K562 (cell line): ENCODE measurements around the gene NEUROD4. TPM values are rescaled to one million over a fixed set of nuclear protein-coding genes. Genes with fewer than 3 reads are reported as not detected.

Experiments
- ASH1L ChIP-seq: fragments of 450-650 bp; IDR thresholded peaks from 2 replicates; pipeline ENCODE4 v1.6.1; 2018; ENCODE audit warnings: borderline replicate concordance, mild to moderate bottlenecking, low read depth; ENCODE audit not compliant: partially characterized antibody
- BACH1 ChIP-seq: fragments of 200-800 bp; sonication (Bioruptor generic); IDR thresholded peaks from 2 replicates; pipeline ENCODE4 v1.6.1; 2016; ENCODE audit warnings: missing genetic modification characterization, missing compliant biosample characterization
- CBFA2T2 ChIP-seq: fragments of 450-650 bp; conservative IDR thresholded peaks from 2 replicates; pipeline ENCODE4 v1.6.1; 2017; ENCODE audit warnings: mild to moderate bottlenecking
- CTCFL ChIP-seq: IDR thresholded peaks from 2 replicates; pipeline ENCODE4 v1.6.1; 2011; ENCODE audit warnings: borderline replicate concordance, low read depth, mild to moderate bottlenecking, moderate library complexity, low read length; ENCODE audit not compliant: insufficient read depth, poor library complexity, severe bottlenecking
- EGR1 ChIP-seq: fragments of 450-650 bp; conservative IDR thresholded peaks from 2 replicates; pipeline ENCODE4 v1.6.1; 2017; ENCODE audit warnings: mild to moderate bottlenecking
- ERF ChIP-seq: fragments of 450-650 bp; formaldehyde crosslinking; IDR thresholded peaks from 2 replicates; pipeline ENCODE4 v1.4.0; 2020; ENCODE audit warnings: mild to moderate bottlenecking, mixed read lengths
- ETV1 ChIP-seq: fragments of 450-650 bp; conservative IDR thresholded peaks from 2 replicates; pipeline ENCODE4 v1.6.1; 2016; ENCODE audit warnings: missing genetic modification characterization, control low read depth, low read depth, missing compliant biosample characterization
- FOXK1 ChIP-seq: sonication (generic); formaldehyde crosslinking; IDR thresholded peaks from 2 replicates; pipeline ENCODE4 v1.8.0; 2022; ENCODE audit warnings: missing genetic modification reagents, mild to moderate bottlenecking, borderline replicate concordance
- GATAD2A ChIP-seq: fragments of 450-650 bp; IDR thresholded peaks from 2 replicates; pipeline ENCODE4 v1.6.1; 2017
- HDAC6 ChIP-seq: IDR thresholded peaks from 2 replicates; pipeline ENCODE4 v1.6.1; 2012; ENCODE audit warnings: low read depth, mild to moderate bottlenecking, control low read depth, inconsistent platforms, low read length, moderate library complexity
- JUNB ChIP-seq: fragments of 450-650 bp; formaldehyde crosslinking; conservative IDR thresholded peaks from 2 replicates; pipeline ENCODE4 v1.4.0; 2020; ENCODE audit warnings: mild to moderate bottlenecking
- KLF10 ChIP-seq: fragments of 250-450 bp; sonication (Bioruptor Pico); IDR thresholded peaks from 2 replicates; pipeline ENCODE4 v1.6.1; 2021; ENCODE audit warnings: matching md5 sums
- MYBL2 ChIP-seq, 2 experiments: fragments of 450-650 bp in 1 of 2; sonication (generic) in 1 of 2; formaldehyde crosslinking in 1 of 2; IDR thresholded peaks; 2 replicates each; pipeline versions ENCODE4 v1.6.1 to v1.8.1; 2017 to 2022; ENCODE audit warnings: borderline replicate concordance in 1 of 2, inconsistent platforms in 1 of 2, low read depth in 1 of 2, mild to moderate bottlenecking in 1 of 2, missing genetic modification reagents in 1 of 2, moderate library complexity in 1 of 2
- NRF1 ChIP-seq, 2 experiments: fragments of 450-650 bp; IDR thresholded peaks in 1 of 2; conservative IDR thresholded peaks in 1 of 2; 2 replicates each; pipeline ENCODE4 v1.6.1; 2014; ENCODE audit warnings: mild to moderate bottlenecking in 2 of 2
- PRPF4 ChIP-seq: fragments of 200-400 bp; formaldehyde crosslinking; IDR thresholded peaks from one replicate; pipeline ENCODE4 v1.6.1; 2017; ENCODE audit warnings: low read length, low read depth, mild to moderate bottlenecking; ENCODE audit not compliant: insufficient read depth, poor library complexity, severe bottlenecking
- RAD21 ChIP-seq, 2 experiments: fragments of 250-450 bp in 1 of 2; fragments of 450-650 bp in 1 of 2; sonication (Bioruptor Pico) in 1 of 2; formaldehyde crosslinking in 1 of 2; IDR thresholded peaks in 1 of 2; conservative IDR thresholded peaks in 1 of 2; 2 replicates each; pipeline versions ENCODE4 v1.4.0 to v1.8.0; 2020 to 2022; ENCODE audit warnings: mild to moderate bottlenecking in 2 of 2, moderate library complexity in 1 of 2
- RBBP5 ChIP-seq: fragments of 200-600 bp; sonication (generic); IDR thresholded peaks from 2 replicates; pipeline ENCODE4 v1.6.1; 2012; ENCODE audit warnings: borderline replicate concordance, mild to moderate bottlenecking, low read length, control low read depth, inconsistent platforms; ENCODE audit not compliant: insufficient read depth, poor library complexity, severe bottlenecking
- SIN3A ChIP-seq, 2 experiments: fragments of 150-350 bp in 1 of 2; IDR thresholded peaks; 2 replicates each; pipeline ENCODE4 v1.6.1; 2011 to 2016; ENCODE audit warnings: borderline replicate concordance in 2 of 2, low read depth in 2 of 2, low read length in 2 of 2, mild to moderate bottlenecking in 2 of 2, moderate library complexity in 2 of 2; ENCODE audit not compliant: control insufficient read depth in 1 of 2
- SRSF3 ChIP-seq: fragments of 200-400 bp; formaldehyde crosslinking; IDR thresholded peaks from 2 replicates; pipeline ENCODE4 v1.6.1; 2016; ENCODE audit warnings: mild to moderate bottlenecking, low read length, moderate library complexity; ENCODE audit not compliant: insufficient read depth
- STAG1 ChIP-seq: sonication (generic); formaldehyde crosslinking; IDR thresholded peaks from 2 replicates; pipeline ENCODE4 v1.5.0; 2020; ENCODE audit warnings: missing genetic modification reagents, borderline replicate concordance
- TEAD1 ChIP-seq, 2 experiments: fragments of 450-650 bp in 1 of 2; sonication (generic) in 1 of 2; formaldehyde crosslinking; IDR thresholded peaks; 2 replicates each; pipeline versions ENCODE4 v1.4.0 to v1.8.0; 2020 to 2022; ENCODE audit warnings: mild to moderate bottlenecking in 2 of 2, missing genetic modification reagents in 1 of 2
- TGIF2 ChIP-seq: sonication (generic); formaldehyde crosslinking; IDR thresholded peaks from 2 replicates; pipeline ENCODE4 v1.8.1; 2022; ENCODE audit warnings: mild to moderate bottlenecking, missing genetic modification reagents, moderate library complexity
- ZBTB8A ChIP-seq: fragments of 450-650 bp; IDR thresholded peaks from 2 replicates; pipeline ENCODE4 v1.6.1; 2018; ENCODE audit warnings: mild to moderate bottlenecking, moderate library complexity; ENCODE audit not compliant: partially characterized antibody
- ZEB2 ChIP-seq: fragments of 450-650 bp; IDR thresholded peaks from 2 replicates; pipeline ENCODE4 v1.6.1; 2016
- ZKSCAN8 ChIP-seq: fragments of 200-800 bp; sonication (Bioruptor generic); IDR thresholded peaks from 2 replicates; pipeline ENCODE4 v1.6.1; 2016; ENCODE audit warnings: missing genetic modification characterization, missing compliant biosample characterization
- ZNF165 ChIP-seq: fragments of 250-450 bp; sonication (Bioruptor Pico); IDR thresholded peaks from 2 replicates; pipeline ENCODE4 v1.4.0; 2020; ENCODE audit warnings: borderline replicate concordance
- ZNF668 ChIP-seq: fragments of 250-450 bp; sonication (Bioruptor Pico); IDR thresholded peaks from 2 replicates; pipeline ENCODE4 v1.8.0; 2022; ENCODE audit warnings: mild to moderate bottlenecking, inconsistent platforms
- ZNF766 ChIP-seq: fragments of 200-800 bp; sonication (Bioruptor generic); conservative IDR thresholded peaks from 2 replicates; pipeline ENCODE4 v1.6.1; 2016; ENCODE audit warnings: missing genetic modification characterization, missing compliant biosample characterization
- polyA plus RNA-seq, 8 experiments: library from polyadenylated mRNA; depleted of rRNA in 4 of 8; stranded (reverse) in 5 of 8; unstranded in 3 of 8; fragments of >200 nt; fragmentation: Nextera tagmentation in 2 of 8; fragmentation: Illumina TruSeq in 1 of 8; extraction: Ambion mirVana in 2 of 8; extraction: Trizol in 1 of 8; gene quantifications; 2 replicates each; pipeline versions ENCODE4 v1.2.1 to v1.2.3, GENCODE V29; 2011 to 2014; ENCODE audit warnings: inconsistent platforms in 1 of 8, missing spikeins in 1 of 8
- total RNA-seq, 7 experiments: library from RNA; depleted of rRNA in 6 of 7; stranded (reverse); fragments of >200 nt in 6 of 7; fragmentation: Illumina TruSeq in 2 of 7; extraction: Trizol in 2 of 7; gene quantifications; 2 replicates each; pipeline versions ENCODE4 v1.2.1 to v1.2.3, GENCODE V29; 2011 to 2021; ENCODE audit warnings: low replicate concordance in 1 of 7

The NEUROD4 gene
- total and polyA plus RNA-seq, 9 of the 15 experiments (the other 6 are each of a cell fraction or from before 2014, with no cell fraction given) = not detected

GRCh38 chr12:54987611-54988231 is 32.1 kb upstream of the NEUROD4 start (continued):
- no peak for TF ChIP-seq SRSF3
- no peak for TF ChIP-seq ZNF165 (CRISPR knock-in tag)
- no peak for TF ChIP-seq CTCFL
- TF ChIP-seq ETV1 (tag) = no peak
- no peak for TF ChIP-seq MYBL2 (IDR thresholded peaks at IDR 0.05; ENCODE audit: low read depth)
- no peak for TF ChIP-seq MYBL2 (CRISPR knock-in tag; IDR thresholded peaks at IDR 0.05; ENCODE audit: borderline replicate concordance)
- no peak for TF ChIP-seq SIN3A (IDR thresholded peaks at IDR 0.05; ENCODE audit: borderline replicate concordance in 2 of 2, control insufficient read depth in 1 of 2, low read depth in 2 of 2, low read length in 2 of 2)
- TF ChIP-seq STAG1 (CRISPR knock-in tag) = no peak
- TF ChIP-seq CBFA2T2 = peak; percentile 76
- 0 out of 4 replicates have a peak, but pooled peaks of 1 of the 2 experiments have one; percentile 7 for TF ChIP-seq TEAD1 (CRISPR knock-in tag; IDR thresholded peaks at IDR 0.05)
- TF ChIP-seq GATAD2A = peak; percentile 93; the same call in 1 of the 2 replicates
- no peak for TF ChIP-seq NRF1 (conservative IDR thresholded peaks at IDR 0.05 in 1 of 2, IDR thresholded peaks at IDR 0.05 in 1 of 2)
- no peak for TF ChIP-seq JUNB
- no peak for TF ChIP-seq TGIF2
- no peak for TF ChIP-seq ZNF766 (CRISPR knock-in tag)
- no peak for TF ChIP-seq BACH1 (tag)
- no peak for TF ChIP-seq ZBTB8A
- TF ChIP-seq HDAC6 = no peak
- no peak for TF ChIP-seq ZNF668
- TF ChIP-seq RBBP5 = no peak
- TF ChIP-seq ASH1L = peak; percentile 53
- no peak for TF ChIP-seq KLF10 (CRISPR knock-in tag)
- no peak for TF ChIP-seq EGR1
- TF ChIP-seq FOXK1 (CRISPR knock-in tag) = no peak
- TF ChIP-seq PRPF4 = no peak
- TF ChIP-seq ERF (CRISPR knock-in tag) = no peak
- peak; percentile 54; the same call in 1 of the 2 replicates for TF ChIP-seq ZEB2
- no peak for TF ChIP-seq RAD21 (CRISPR knock-in tag; conservative IDR thresholded peaks at IDR 0.05 in 1 of 2, IDR thresholded peaks at IDR 0.05 in 1 of 2)
- TF ChIP-seq ZKSCAN8 (CRISPR knock-in tag) = no peak
